ENCODE data around the gene GRM5.
"Not testable (repeated sequence)": the region's sequence is repeated elsewhere in the genome, so short reads cannot be mapped to it uniquely, and the experiment has no call there.

Gene GRM5

DNA sequence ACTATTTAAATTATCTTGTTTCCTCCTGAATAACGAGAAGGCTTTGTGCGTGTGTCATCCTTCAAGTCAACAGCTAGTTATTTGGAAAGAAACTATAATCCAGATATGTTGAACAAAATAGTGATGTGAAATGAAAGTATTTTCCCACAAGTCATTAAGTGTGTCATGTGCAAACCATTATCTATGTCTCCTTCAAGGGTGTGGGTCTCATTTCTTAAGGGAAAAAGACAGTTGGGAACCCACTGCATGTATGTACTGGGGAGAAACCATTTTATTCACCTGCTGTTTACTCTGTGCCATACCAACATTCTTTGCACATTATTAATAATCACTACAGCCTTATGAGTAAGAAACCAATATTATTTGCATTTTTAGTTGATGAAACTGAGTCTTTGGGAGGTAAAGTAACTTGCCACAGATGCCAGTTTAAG, 582.9 kb downstream of the GRM5 start:
- DNase-seq: no peak

DNA sequence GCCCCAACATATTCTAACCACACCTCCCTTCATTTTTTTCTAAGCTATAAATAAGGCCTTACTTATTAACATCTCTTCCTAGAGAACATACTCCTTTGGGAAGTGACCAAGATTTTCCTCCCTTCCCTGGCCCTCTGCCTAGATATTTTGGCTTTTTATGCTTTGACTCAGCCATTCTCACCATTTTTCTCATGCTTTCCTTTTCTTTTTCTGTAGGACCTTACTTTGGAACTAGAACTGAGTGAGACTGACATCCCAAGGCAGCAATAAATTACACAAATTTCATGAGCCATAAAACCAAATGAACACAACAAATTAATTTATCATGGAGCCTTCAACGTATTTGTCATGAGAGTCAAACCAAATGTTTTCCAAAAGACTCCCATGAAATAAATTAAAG, 585.6 kb downstream of the GRM5 start:
- no peak for DNase-seq

DNA sequence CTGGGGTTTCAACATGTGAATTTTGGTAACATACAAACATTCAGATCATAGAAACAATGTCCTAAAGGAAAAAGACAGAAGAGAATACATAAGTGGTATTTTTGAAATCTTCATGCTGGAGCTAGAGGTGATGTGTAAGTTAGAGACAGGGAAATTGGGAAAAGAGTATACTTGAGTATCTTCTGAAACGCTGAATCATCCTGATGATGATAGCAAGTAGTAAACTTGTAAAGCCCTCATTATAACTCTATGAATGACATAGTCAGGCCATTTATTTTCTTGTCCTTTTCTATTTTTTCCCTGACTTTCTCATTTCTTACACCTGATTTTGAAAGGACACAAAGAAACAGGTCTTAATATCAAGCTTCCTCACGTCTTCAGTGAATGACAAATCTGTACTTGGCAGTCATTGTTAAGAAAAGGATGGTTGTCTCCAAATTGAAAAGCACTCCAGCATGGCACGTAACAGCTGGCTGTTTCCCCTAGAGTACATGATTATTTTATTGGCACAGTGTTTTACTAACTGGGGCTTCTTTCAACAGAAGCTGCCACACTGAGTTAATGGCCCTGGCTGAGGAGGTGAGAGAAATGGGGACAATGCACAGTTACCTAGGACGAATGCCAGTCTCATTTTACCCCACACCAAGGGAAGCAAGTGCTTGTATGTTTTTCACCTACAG, 587.5 kb downstream of the GRM5 start:
- no peak for DNase-seq

DNA sequence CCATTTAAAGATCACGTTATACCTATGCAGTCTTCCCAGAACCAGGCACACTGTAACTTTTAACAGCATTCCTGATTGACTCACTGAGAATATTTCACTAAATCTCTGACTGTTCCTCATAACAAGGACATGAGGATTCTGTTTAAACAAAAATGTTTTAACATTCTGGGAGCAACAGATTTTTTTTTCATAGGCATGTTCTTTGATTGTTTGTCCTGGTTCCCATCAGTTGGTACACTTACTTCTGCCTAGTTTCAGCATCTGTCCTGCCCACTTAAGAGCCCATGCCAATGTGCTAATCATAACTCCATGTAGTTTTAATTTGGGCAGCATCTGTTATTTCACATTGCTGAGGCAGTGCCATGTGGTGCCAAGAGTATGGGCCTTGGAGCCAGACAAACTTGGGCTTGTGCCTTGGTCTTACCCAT, 589.8 kb downstream of the GRM5 start:
- no peak for DNase-seq

DNA sequence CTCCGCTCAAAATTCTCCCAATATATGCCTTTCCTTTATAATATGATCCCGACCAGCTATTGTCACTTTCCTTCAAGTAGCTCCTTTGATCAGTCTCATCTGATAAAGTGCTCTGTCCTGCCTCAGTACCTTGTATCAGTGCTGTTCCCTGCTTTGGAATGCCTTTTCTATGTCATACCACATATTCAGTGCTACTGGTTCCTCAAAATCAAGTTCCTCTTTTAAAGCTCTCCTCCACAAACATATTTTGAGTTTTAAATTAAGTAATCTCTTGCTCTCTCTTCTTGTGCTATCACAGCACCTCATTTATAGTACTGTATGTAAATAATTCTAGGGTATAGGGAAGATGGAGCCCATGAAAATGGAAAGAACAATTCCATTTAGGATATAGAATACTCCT, 591.1 kb downstream of the GRM5 start:
- no peak for DNase-seq

DNA sequence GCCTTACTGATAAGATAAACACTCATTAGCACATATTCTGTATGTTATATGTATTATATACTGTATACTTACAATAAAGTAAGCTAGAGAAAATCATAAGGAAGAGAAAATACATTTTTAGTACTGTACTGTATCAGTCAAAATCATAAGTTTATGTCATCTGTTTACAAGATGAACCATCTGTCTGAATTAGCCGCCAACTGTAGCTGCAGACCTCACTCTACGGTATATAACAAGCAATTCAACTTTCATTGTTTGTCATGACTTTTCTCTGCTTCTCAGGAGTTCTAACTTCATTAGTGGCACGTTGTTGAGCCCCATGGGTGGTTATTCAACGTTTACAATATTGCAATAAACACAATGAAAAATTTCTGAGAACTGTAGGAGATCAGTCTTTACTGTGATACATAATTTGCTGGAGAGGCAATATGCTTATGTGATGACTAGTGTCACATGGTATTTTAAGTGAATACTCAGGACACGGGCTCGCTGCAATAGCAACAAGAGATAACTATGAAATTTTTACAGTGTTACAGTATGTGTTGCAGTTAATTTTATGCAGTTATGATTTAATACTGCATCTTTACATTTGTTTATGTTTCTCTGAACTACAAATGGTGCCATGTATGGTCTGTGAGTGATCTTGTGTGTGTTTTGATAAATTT, 596.1 kb downstream of the GRM5 start:
- DNase-seq: no peak

DNA sequence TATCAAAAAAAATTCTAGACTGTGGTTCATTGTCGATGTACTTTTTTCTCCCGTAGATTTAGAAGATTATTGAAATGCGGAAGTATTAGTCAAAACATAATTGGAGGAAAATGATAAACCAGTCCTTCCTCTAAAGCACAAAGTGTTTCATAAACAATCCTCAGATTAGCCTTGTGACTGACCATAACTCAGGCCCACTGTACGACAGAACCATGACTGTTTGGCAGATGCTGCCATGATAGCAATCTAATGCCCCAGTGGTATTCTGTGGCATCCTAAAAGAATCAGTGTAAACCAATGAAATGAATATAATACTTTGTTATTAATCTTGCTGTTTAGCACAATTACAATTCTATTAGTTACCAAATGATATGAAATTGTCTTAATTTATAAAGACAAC, 601.3 kb downstream of the GRM5 start:
- no peak for DNase-seq

DNA sequence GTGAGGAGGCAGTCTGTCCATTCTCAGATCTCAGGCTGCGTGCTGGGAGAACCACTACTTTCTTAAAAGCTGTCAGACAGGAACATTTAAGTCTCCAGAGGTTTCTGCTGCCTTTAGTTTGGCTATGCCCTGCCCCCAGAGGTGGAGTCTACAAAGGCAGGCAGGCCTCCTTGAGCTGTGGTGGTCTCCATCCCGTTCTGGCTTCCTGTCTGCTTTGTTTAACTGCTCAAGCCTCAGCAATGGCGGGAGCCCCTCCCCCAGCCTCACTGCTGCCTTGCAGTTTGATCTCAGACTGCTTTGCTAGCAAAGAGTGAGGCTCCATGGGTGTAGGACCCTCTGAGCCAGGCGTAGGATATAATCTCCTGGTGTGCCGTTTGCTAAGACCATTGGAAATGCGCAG, 602.5 kb downstream of the GRM5 start:
- DNase-seq: not testable (repeated sequence)

DNA sequence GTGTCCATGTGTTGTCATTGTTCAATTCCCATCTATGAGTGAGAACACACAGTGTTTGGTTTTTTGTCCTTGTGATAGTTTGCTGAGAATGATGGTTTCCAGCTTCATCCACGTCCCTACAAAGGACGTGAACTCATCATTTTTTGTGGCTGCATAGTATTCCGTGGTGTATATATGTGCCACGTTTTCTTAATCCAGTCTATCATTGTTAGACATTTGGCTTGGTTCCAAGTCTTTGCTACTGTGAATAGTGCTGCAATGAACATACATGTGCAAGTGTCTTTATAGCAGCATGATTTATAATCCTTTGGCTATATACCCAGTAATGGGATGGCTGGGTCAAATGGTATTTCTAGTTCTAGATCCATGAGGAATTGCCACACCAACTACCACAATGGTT, 607.7 kb downstream of the GRM5 start:
- not testable (repeated sequence) for DNase-seq

DNA sequence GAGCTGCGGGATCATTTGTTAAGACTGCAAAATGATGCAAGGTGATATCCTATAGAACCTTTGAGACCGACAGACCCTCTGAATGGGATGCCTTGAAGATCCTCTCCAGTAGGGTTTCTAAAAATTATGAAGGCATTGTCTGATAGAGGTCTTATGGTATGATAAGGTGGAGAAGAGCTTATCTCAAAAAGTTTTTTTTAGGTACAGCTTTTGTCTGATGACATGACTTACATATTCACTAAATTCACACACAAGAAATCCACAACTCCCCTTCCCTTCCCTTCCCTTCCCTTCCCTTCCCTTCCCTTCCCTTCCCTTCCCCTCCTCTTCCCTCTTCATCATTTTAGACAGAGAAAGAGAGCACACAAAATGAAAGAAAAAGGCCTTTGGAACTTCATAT, 609.8 kb downstream of the GRM5 start:
- DNase-seq: no peak

DNA sequence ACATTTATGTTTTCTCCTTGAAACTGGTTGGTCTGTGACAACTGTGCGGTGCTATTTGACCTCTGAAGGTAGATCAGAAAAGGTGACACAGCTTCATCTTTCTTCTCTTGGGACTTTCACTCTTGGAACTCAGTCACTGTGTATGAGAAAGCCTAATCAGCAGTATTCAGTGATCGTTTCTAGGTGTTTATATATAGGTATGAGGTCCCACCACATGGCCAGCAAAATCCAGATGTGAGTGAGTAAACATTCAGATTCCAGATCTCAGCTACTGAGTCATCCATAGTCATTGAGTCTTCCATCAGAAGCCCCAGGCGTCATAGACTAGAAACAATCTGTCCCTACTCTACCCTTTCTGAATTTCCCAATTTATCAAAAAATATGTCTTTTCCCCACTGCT, 610.9 kb downstream of the GRM5 start:
- DNase-seq: no peak

Data from activated CD4-positive, alpha-beta T cell treated with anti-CD3 and anti-CD28 coated beads, Interleukin-2, amount 50 U/mL, for 1 hour (primary cell).